ENCODE results near the gene TRIO.

TRIO gene

DNA sequence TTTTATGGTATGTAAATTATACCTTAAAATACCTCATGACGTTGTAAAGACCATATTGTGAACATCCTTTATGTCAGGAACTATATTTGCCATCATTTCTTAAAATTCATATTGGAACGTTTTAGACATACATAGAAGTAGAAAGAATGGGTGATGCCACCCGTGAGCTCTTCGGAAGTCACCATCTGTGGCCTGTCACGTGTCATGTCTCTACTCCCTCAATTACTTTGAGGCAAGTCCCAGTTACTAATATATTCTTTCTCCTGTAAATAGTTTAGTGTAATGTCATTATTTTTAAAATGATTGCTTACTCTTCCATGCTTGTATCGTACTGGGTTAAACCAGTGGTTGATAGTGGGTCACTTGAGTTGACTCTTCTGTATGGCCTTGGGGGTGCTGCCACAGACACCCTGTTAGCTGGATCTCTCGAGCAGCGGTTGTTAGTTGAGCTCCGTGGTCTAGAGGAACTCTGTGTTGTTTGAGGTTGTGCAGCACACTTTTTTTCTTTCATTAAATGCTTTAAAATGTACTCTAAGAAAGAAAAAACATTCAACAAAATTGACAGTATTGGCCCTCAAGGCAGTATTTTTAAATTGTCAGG, 66.2 kb downstream of the TRIO start:
- ATAC-seq: no peak
- TF ChIP-seq ARNTL (CRISPR knock-in tag; IDR thresholded peaks at IDR 0.05; ENCODE audit: borderline replicate concordance, low read depth) (no peak), ZFP30 (CRISPR knock-in tag; IDR thresholded peaks at IDR 0.05) (no peak), ESRRG (CRISPR knock-in tag; IDR thresholded peaks at IDR 0.05) (no peak), BACH2 (CRISPR knock-in tag; IDR thresholded peaks at IDR 0.05; ENCODE audit: borderline replicate concordance) (no peak), ZNF565 (CRISPR knock-in tag; conservative IDR thresholded peaks at IDR 0.05; ENCODE audit: low read depth) (no peak), ZFP3 (CRISPR knock-in tag; IDR thresholded peaks at IDR 0.05) (no peak)
- TF ChIP-seq, protein P1, sequence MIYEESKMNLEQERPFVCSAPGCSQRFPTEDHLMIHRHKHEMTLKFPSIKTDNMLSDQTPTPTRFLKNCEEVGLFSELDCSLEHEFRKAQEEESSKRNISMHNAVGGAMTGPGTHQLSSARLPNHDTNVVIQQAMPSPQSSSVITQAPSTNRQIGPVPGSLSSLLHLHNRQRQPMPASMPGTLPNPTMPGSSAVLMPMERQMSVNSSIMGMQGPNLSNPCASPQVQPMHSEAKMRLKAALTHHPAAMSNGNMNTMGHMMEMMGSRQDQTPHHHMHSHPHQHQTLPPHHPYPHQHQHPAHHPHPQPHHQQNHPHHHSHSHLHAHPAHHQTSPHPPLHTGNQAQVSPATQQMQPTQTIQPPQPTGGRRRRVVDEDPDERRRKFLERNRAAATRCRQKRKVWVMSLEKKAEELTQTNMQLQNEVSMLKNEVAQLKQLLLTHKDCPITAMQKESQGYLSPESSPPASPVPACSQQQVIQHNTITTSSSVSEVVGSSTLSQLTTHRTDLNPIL (CRISPR knock-in tag; IDR thresholded peaks at IDR 0.05; ENCODE audit: low read depth): no peak

DNA sequence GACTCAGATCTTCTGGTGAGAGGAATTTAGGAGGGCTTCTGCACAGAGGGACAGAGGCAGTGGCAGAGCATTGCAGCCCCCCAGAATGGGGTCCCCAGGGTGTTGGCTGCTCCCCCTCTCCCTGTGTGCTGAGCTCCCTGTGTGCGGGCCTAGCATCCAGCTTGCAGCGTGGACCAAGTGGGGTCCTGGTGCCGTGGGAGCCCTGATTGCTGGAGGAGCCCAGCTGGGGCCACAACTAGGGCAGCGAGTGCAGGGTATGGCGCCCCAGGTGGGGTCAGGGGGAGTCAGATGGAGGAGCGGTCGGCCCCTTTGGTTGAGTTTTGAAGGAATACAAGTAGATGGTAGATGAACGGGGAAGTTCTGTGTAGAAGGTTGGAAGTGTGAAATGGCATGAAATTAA, 66.7 kb downstream of the TRIO start:
- no peak for ATAC-seq
- TF ChIP-seq, protein P2, sequence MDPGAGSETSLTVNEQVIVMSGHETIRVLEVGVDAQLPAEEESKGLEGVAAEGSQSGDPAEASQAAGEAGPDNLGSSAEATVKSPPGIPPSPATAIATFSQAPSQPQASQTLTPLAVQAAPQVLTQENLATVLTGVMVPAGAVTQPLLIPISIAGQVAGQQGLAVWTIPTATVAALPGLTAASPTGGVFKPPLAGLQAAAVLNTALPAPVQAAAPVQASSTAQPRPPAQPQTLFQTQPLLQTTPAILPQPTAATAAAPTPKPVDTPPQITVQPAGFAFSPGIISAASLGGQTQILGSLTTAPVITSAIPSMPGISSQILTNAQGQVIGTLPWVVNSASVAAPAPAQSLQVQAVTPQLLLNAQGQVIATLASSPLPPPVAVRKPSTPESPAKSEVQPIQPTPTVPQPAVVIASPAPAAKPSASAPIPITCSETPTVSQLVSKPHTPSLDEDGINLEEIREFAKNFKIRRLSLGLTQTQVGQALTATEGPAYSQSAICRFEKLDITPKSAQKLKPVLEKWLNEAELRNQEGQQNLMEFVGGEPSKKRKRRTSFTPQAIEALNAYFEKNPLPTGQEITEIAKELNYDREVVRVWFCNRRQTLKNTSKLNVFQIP (CRISPR knock-in tag; IDR thresholded peaks at IDR 0.05; ENCODE audit: borderline replicate concordance, low read depth): no peak
- TF ChIP-seq SNAI2 (CRISPR knock-in tag; IDR thresholded peaks at IDR 0.05) (no peak), TOX (CRISPR knock-in tag; IDR thresholded peaks at IDR 0.05; ENCODE audit: borderline replicate concordance) (no peak), ZNF565 (CRISPR knock-in tag; conservative IDR thresholded peaks at IDR 0.05; ENCODE audit: low read depth) (no peak), PPARA (CRISPR knock-in tag; IDR thresholded peaks at IDR 0.05; ENCODE audit: borderline replicate concordance) (no peak), ZFP30 (CRISPR knock-in tag; IDR thresholded peaks at IDR 0.05) (no peak), TCF4 (CRISPR knock-in tag; IDR thresholded peaks at IDR 0.05; ENCODE audit: borderline replicate concordance) (no peak), ARNTL (CRISPR knock-in tag; IDR thresholded peaks at IDR 0.05; ENCODE audit: borderline replicate concordance, low read depth) (no peak), RARB (CRISPR knock-in tag; IDR thresholded peaks at IDR 0.05) (no peak), ISL1 (CRISPR knock-in tag; IDR thresholded peaks at IDR 0.05) (no peak)
- TF ChIP-seq, protein P3, sequence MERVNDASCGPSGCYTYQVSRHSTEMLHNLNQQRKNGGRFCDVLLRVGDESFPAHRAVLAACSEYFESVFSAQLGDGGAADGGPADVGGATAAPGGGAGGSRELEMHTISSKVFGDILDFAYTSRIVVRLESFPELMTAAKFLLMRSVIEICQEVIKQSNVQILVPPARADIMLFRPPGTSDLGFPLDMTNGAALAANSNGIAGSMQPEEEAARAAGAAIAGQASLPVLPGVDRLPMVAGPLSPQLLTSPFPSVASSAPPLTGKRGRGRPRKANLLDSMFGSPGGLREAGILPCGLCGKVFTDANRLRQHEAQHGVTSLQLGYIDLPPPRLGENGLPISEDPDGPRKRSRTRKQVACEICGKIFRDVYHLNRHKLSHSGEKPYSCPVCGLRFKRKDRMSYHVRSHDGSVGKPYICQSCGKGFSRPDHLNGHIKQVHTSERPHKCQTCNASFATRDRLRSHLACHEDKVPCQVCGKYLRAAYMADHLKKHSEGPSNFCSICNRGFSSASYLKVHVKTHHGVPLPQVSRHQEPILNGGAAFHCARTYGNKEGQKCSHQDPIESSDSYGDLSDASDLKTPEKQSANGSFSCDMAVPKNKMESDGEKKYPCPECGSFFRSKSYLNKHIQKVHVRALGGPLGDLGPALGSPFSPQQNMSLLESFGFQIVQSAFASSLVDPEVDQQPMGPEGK (CRISPR knock-in tag; IDR thresholded peaks at IDR 0.05; ENCODE audit: borderline replicate concordance): no peak
- TF ChIP-seq, protein P4, sequence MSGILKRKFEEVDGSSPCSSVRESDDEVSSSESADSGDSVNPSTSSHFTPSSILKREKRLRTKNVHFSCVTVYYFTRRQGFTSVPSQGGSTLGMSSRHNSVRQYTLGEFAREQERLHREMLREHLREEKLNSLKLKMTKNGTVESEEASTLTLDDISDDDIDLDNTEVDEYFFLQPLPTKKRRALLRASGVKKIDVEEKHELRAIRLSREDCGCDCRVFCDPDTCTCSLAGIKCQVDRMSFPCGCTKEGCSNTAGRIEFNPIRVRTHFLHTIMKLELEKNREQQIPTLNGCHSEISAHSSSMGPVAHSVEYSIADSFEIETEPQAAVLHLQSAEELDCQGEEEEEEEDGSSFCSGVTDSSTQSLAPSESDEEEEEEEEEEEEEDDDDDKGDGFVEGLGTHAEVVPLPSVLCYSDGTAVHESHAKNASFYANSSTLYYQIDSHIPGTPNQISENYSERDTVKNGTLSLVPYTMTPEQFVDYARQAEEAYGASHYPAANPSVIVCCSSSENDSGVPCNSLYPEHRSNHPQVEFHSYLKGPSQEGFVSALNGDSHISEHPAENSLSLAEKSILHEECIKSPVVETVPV (CRISPR knock-in tag; IDR thresholded peaks at IDR 0.05): no peak
- TF ChIP-seq, protein P5, sequence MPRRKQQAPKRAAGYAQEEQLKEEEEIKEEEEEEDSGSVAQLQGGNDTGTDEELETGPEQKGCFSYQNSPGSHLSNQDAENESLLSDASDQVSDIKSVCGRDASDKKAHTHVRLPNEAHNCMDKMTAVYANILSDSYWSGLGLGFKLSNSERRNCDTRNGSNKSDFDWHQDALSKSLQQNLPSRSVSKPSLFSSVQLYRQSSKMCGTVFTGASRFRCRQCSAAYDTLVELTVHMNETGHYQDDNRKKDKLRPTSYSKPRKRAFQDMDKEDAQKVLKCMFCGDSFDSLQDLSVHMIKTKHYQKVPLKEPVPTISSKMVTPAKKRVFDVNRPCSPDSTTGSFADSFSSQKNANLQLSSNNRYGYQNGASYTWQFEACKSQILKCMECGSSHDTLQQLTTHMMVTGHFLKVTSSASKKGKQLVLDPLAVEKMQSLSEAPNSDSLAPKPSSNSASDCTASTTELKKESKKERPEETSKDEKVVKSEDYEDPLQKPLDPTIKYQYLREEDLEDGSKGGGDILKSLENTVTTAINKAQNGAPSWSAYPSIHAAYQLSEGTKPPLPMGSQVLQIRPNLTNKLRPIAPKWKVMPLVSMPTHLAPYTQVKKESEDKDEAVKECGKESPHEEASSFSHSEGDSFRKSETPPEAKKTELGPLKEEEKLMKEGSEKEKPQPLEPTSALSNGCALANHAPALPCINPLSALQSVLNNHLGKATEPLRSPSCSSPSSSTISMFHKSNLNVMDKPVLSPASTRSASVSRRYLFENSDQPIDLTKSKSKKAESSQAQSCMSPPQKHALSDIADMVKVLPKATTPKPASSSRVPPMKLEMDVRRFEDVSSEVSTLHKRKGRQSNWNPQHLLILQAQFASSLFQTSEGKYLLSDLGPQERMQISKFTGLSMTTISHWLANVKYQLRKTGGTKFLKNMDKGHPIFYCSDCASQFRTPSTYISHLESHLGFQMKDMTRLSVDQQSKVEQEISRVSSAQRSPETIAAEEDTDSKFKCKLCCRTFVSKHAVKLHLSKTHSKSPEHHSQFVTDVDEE (CRISPR knock-in tag; IDR thresholded peaks at IDR 0.05): no peak
- TF ChIP-seq, protein P1 (CRISPR knock-in tag; IDR thresholded peaks at IDR 0.05; ENCODE audit: low read depth): no peak

DNA sequence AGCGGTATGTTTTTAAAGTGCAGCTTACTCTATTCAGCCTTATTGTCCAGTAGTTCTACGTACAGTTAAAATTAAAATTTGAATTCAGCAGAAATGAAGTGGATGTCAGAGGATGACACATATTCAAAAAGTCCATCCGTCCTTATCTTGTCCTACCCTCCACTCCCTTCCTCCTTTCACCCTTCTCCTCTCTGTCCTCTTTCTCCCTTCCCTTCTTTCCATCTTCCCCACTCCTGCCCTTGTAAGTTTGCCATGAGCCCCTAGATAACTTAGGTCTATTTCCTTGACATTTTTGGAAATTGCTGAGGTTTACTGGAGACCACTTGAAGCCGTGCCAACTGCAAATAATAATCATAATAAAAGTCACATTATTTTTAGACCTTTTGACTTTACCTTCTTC, 67.6 kb downstream of the TRIO start:
- no peak for ATAC-seq
- TF ChIP-seq CSDC2 (CRISPR knock-in tag; IDR thresholded peaks at IDR 0.05) (no peak), ISL1 (CRISPR knock-in tag; IDR thresholded peaks at IDR 0.05) (no peak), SNAI2 (CRISPR knock-in tag; IDR thresholded peaks at IDR 0.05) (no peak), ZNF565 (CRISPR knock-in tag; conservative IDR thresholded peaks at IDR 0.05; ENCODE audit: low read depth) (no peak), BACH2 (CRISPR knock-in tag; IDR thresholded peaks at IDR 0.05; ENCODE audit: borderline replicate concordance) (no peak), GLIS3 (CRISPR knock-in tag; IDR thresholded peaks at IDR 0.05) (no peak), ZC3H10 (CRISPR knock-in tag; IDR thresholded peaks at IDR 0.05) (no peak)
- TF ChIP-seq, protein P1 (CRISPR knock-in tag; IDR thresholded peaks at IDR 0.05; ENCODE audit: low read depth): no peak
- TF ChIP-seq, protein P2 (CRISPR knock-in tag; IDR thresholded peaks at IDR 0.05; ENCODE audit: borderline replicate concordance, low read depth): no peak
- TF ChIP-seq, protein P3 (CRISPR knock-in tag; IDR thresholded peaks at IDR 0.05; ENCODE audit: borderline replicate concordance): no peak
